Trophoblast cell (in vitro differentiated cells and primary cell): Measurements from ENCODE around the gene FBXO24.

Experiments used
- DNase-seq, 2 donors: peaks; one replicate each; pipeline ENCODE4 v3.0.0-alpha.2; 2016
- H2AFZ ChIP-seq: 2 replicates; pipeline ENCODE4 v1.6.1; 2013; ENCODE audit warnings: low read length, moderate library complexity, mild to moderate bottlenecking; ENCODE audit not compliant: insufficient read depth, poor library complexity
- H2AK5ac ChIP-seq: 2 replicates; pipeline ENCODE4 v1.6.1; 2013; ENCODE audit warnings: mild to moderate bottlenecking, low read length
- H2BK120ac ChIP-seq: 2 replicates; pipeline ENCODE4 v1.6.1; 2013; ENCODE audit warnings: low read length, mild to moderate bottlenecking, moderate library complexity; ENCODE audit not compliant: insufficient read depth, poor library complexity
- H2BK12ac ChIP-seq: 2 replicates; pipeline ENCODE4 v1.6.1; 2013; ENCODE audit warnings: mild to moderate bottlenecking, low read length, moderate library complexity
- H2BK5ac ChIP-seq: 2 replicates; pipeline ENCODE4 v1.6.1; 2013; ENCODE audit warnings: low read length, low read depth, moderate library complexity, mild to moderate bottlenecking; ENCODE audit not compliant: poor library complexity
- H3K14ac ChIP-seq: 2 replicates; pipeline ENCODE4 v1.6.1; 2013; ENCODE audit warnings: mild to moderate bottlenecking, low read length
- H3K18ac ChIP-seq: 2 replicates; pipeline ENCODE4 v1.6.1; 2013; ENCODE audit warnings: mild to moderate bottlenecking, low read length
- H3K23ac ChIP-seq: 2 replicates; pipeline ENCODE4 v1.6.1; 2013; ENCODE audit warnings: low read length
- H3K27ac ChIP-seq: 2 replicates; pipeline ENCODE4 v1.5.1; 2013; ENCODE audit warnings: low read depth, mild to moderate bottlenecking, inconsistent platforms, low read length, moderate library complexity
- H3K27me3 ChIP-seq: 2 replicates; pipeline ENCODE4 v1.6.1; 2013; ENCODE audit warnings: inconsistent platforms, mild to moderate bottlenecking, low read length, moderate library complexity; ENCODE audit not compliant: insufficient read depth
- H3K36me3 ChIP-seq, 2 experiments: 1 replicate in 1 of 2; 2 replicates in 1 of 2; pipeline ENCODE4 v1.6.1; 2013; ENCODE audit warnings: low read length in 2 of 2, mild to moderate bottlenecking in 2 of 2, moderate library complexity in 1 of 2; ENCODE audit not compliant: insufficient read depth in 2 of 2, control insufficient read depth in 1 of 2
- H3K4ac ChIP-seq: 2 replicates; pipeline ENCODE4 v1.6.1; 2013; ENCODE audit warnings: low read depth, mild to moderate bottlenecking, low read length, moderate library complexity
- H3K4me1 ChIP-seq, 2 experiments: 1 replicate in 1 of 2; 2 replicates in 1 of 2; pipeline ENCODE4 v1.6.1; 2013; ENCODE audit warnings: low read length in 2 of 2, mild to moderate bottlenecking in 2 of 2, moderate library complexity in 1 of 2; ENCODE audit not compliant: insufficient read depth in 2 of 2, control insufficient read depth in 1 of 2
- H3K4me2 ChIP-seq: 2 replicates; pipeline ENCODE4 v1.6.1; 2013; ENCODE audit warnings: inconsistent platforms, mild to moderate bottlenecking, low read length, moderate library complexity
- H3K4me3 ChIP-seq: 2 replicates; pipeline ENCODE4 v1.5.1; 2013; ENCODE audit warnings: mild to moderate bottlenecking, low read depth, low read length, inconsistent platforms
- H3K79me1 ChIP-seq: one replicate; pipeline ENCODE4 v1.6.1; 2013; ENCODE audit warnings: low read length
- H3K79me2 ChIP-seq: 2 replicates; pipeline ENCODE4 v1.6.1; 2013; ENCODE audit warnings: low read length, mild to moderate bottlenecking; ENCODE audit not compliant: control insufficient read depth, insufficient read depth, poor library complexity
- H3K9ac ChIP-seq: 2 replicates; pipeline ENCODE4 v1.6.1; 2013; ENCODE audit warnings: mild to moderate bottlenecking, low read length
- H3K9me3 ChIP-seq: 2 replicates; pipeline ENCODE4 v1.6.1; 2013; ENCODE audit warnings: low read depth, mild to moderate bottlenecking, control low read depth, inconsistent platforms, low read length; ENCODE audit not compliant: insufficient read depth
- H4K12ac ChIP-seq: 2 replicates; pipeline ENCODE4 v1.6.1; 2013; ENCODE audit warnings: low read depth, mild to moderate bottlenecking, low read length, moderate library complexity
- H4K8ac ChIP-seq: 2 replicates; pipeline ENCODE4 v1.6.1; 2013; ENCODE audit warnings: low read depth, mild to moderate bottlenecking, low read length, moderate library complexity
- H4K91ac ChIP-seq: one replicate; pipeline ENCODE4 v1.6.1; 2013; ENCODE audit warnings: low read depth, mild to moderate bottlenecking, low read length, moderate library complexity
- WGBS: extraction: QIAGEN DNeasy Blood & Tissue Kit; methylation state at CpG from one replicate; pipeline ENCODE4 v1.1.7; 2013; ENCODE audit warnings: missing lambda C conversion rate; ENCODE audit not compliant: insufficient read length, insufficient coverage; ENCODE audit errors: extremely low coverage; 5-methylcytosine and 5-hydroxymethylcytosine counted together

FBXO24 gene

DNA sequence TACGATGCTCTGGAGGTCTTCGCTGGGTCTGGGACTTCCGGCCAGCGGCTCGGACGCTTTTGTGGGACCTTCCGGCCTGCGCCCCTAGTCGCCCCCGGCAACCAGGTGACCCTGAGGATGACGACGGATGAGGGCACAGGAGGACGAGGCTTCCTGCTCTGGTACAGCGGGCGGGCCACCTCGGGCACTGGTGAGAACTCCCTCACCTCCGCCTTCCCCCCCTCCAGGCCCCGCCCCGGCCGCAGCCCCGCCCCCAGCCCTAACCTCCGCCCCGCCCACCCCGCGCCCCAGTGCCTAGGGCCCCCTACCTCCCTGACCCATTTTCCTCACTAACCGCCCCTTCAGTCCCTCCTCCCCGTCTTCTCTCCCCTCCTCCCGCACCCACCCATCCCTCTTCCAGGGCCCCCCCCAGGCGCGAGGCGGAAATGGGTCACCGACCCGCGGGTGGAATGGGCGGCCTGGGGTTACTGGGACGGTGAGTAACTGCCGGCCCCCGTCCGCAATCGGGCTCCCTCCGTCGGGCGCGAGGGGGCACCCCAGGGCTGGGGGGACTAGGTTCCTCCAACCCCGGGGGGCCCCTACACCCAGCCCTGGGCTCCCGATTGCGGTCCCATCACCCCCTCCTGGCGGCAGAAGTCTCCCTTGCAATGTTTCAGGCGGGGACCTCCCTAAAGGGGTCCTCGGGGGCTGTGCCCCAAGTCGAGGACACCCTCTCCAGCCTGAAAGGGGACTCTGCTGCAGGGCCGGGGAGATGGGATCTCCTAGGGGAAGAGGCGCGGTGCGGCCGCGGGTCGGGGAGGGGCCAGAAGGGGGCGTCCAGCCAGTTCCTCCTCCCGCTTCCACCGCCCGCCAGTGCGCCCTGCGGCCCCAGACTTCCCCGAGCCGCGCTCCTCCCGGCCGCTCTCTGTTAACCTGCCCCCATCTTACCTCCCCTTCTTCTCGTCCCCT is 18.2 kb downstream of the FBXO24 start:
- H2BK120ac ChIP-seq, result peak overlapping the region; percentile 57
- H2AFZ ChIP-seq, result peak overlapping the region; percentile 32
- H2BK12ac ChIP-seq, result no peak overlapping the region
- peak overlapping the region; percentile 97 for H3K4me2 ChIP-seq
- H3K4ac ChIP-seq, result peak overlapping the region; percentile 53
- H4K91ac ChIP-seq, result peak overlapping the region; percentile 87
- no peak overlapping the region for H3K23ac ChIP-seq
- peaks cover 17% of the 10 kb centered on the region for H3K79me1 ChIP-seq
- H3K9me3 ChIP-seq, result no peaks in the 10 kb centered on the region
- H2AK5ac ChIP-seq, result no peak overlapping the region
- H2BK5ac ChIP-seq, result peak overlapping the region; percentile 56
- H3K9ac ChIP-seq, result peak overlapping the region; percentile 68
- H3K27me3 ChIP-seq, result no peaks in the 10 kb centered on the region
- H3K4me3 ChIP-seq, result peak overlapping the region; percentile 65
- H3K14ac ChIP-seq, result peak overlapping the region; percentile 61
- peak overlapping the region; percentile 34 for H4K12ac ChIP-seq
- peak; percentile 60 to 73 for DNase-seq
- peaks cover 20 to 34% of the 10 kb centered on the region in 2 experiments for H3K4me1 ChIP-seq
- H4K8ac ChIP-seq, result peak overlapping the region; percentile 88
- peak overlapping the region; percentile 85 for H3K18ac ChIP-seq
- peaks cover 2 to 3% of the 10 kb centered on the region in 2 experiments for H3K36me3 ChIP-seq
- peak overlapping the region; percentile 48 for H3K27ac ChIP-seq
- H3K79me2 ChIP-seq, result no peaks in the 10 kb centered on the region
- no CpG with 5 or more reads among the region's 70 CpGs for WGBS

DNA sequence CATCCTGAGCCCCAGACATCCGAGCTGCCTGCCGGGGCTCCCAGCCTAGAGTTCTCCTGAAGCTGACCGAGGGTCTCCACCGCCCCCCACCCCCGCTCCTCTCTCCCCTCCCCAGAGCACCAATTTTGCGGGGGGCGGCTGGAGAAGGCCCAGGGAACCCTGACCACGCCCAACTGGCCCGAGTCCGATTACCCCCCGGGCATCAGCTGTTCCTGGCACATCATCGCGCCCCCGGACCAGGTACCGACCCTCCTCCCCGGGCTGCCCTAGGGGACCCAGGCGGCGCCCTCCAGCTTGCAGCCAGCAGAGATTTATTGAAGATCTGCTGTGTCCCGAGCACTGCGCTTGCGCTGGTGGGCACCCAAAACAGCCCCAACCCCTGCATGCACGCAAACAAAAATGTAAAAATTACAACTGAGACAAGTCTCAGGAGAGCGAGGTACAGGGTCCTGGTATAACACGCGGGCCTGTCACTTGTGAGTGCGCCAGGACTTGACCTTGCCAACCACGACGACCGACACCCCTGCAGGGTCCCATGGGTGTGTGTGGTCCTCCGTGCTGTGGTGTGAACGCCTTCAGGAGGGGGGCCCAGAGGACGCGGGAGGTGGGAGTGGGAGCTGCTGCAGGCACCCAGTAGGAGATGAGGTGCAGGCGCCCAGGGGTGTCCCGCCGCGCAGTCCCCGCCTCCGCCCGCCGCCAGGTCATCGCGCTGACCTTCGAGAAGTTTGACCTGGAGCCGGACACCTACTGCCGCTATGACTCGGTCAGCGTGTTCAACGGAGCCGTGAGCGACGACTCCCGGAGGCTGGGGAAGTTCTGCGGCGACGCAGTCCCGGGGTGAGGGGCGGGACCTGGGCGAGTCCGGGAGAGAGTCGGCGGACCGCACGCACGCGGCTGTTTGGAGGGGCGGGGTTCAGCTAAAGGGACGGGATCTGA is 19.1 kb downstream of the FBXO24 start:
- peak overlapping the region; percentile 57 for H2BK120ac ChIP-seq
- H3K36me3 ChIP-seq, result peaks cover 2 to 3% of the 10 kb centered on the region in 2 experiments
- peak overlapping the region; percentile 57 for H3K14ac ChIP-seq
- H4K8ac ChIP-seq, result peak overlapping the region; percentile 88
- H3K27ac ChIP-seq, result no peak overlapping the region
- H3K23ac ChIP-seq, result no peak overlapping the region
- no peak overlapping the region for H4K91ac ChIP-seq
- H3K9ac ChIP-seq, result no peak overlapping the region
- no peak overlapping the region for H2AK5ac ChIP-seq
- no peak overlapping the region for H3K4ac ChIP-seq
- H3K4me1 ChIP-seq, result peaks cover 20 to 34% of the 10 kb centered on the region in 2 experiments
- H3K27me3 ChIP-seq, result no peaks in the 10 kb centered on the region
- WGBS, result no CpG with 5 or more reads among the region's 68 CpGs
- peak overlapping the region; percentile 55 for H4K12ac ChIP-seq
- DNase-seq, result peak; percentile 29 to 47
- peak overlapping the region; percentile 97 for H3K4me2 ChIP-seq
- peak overlapping the region; percentile 85 for H3K18ac ChIP-seq
- H2BK5ac ChIP-seq, result no peak overlapping the region
- H3K79me1 ChIP-seq, result peaks cover 17% of the 10 kb centered on the region
- H2BK12ac ChIP-seq, result no peak overlapping the region
- H3K79me2 ChIP-seq, result no peaks in the 10 kb centered on the region
- peak overlapping the region; percentile 65 for H3K4me3 ChIP-seq
- H3K9me3 ChIP-seq, result no peaks in the 10 kb centered on the region
- H2AFZ ChIP-seq, result peak overlapping the region; percentile 32

DNA sequence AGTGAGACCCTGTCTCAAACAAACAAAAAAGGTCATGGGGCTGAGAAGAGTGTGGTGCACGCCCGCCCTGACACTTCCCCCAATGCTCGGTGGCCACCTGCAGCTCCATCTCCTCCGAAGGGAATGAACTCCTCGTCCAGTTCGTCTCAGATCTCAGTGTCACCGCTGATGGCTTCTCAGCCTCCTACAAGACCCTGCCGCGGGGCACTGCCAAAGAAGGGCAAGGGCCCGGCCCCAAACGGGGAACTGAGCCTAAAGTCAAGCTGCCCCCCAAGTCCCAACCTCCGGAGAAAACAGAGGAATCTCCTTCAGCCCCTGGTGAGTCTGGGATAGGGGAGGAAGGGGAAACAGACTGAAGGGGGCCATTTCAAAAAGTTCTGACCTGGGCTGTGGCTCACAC is 20.2 kb downstream of the FBXO24 start:
- Histone ChIP-seq H3K27me3 (no peaks in the 10 kb centered on the region), H3K79me2 (no peaks in the 10 kb centered on the region)

DNA sequence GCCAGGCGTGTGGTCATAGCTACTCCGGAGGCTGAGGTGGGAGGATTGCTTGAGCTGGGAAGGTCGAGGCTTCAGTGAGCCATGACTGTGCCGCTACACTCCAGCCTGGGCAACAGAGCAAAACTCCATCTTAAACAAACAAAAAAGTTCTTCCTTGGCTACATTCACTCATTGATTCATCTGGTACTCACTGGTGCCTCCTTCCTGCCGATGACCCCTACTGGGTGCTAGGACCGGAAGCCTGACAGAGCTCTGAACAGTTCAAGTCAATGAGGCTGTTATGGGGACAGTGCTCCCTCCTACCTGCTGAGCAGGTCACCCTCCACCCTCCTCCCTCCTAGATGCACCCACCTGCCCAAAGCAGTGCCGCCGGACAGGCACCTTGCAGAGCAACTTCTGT is 21.0 kb downstream of the FBXO24 start:
- no peaks in the 10 kb centered on the region for H3K9me3 ChIP-seq
- no peak overlapping the region for H2BK120ac ChIP-seq
- H3K79me1 ChIP-seq, result peaks cover 15% of the 10 kb centered on the region
- H3K4me1 ChIP-seq, result peaks cover 18 to 29% of the 10 kb centered on the region in 2 experiments
- H3K36me3 ChIP-seq, result peaks cover 2 to 3% of the 10 kb centered on the region in 2 experiments
- no peaks in the 10 kb centered on the region for H3K79me2 ChIP-seq
- H3K14ac ChIP-seq, result no peak overlapping the region
- H3K4me2 ChIP-seq, result no peak overlapping the region
- H3K4ac ChIP-seq, result no peak overlapping the region
- no peak overlapping the region for H3K18ac ChIP-seq
- no peak overlapping the region for H3K4me3 ChIP-seq
- no peak overlapping the region for H2AFZ ChIP-seq
- no peak overlapping the region for H4K91ac ChIP-seq
- no CpG with 5 or more reads among the region's 8 CpGs for WGBS
- H3K27me3 ChIP-seq, result no peaks in the 10 kb centered on the region
- no peak overlapping the region for H4K12ac ChIP-seq
- no peak overlapping the region for H2BK12ac ChIP-seq
- H3K9ac ChIP-seq, result no peak overlapping the region
- H4K8ac ChIP-seq, result no peak overlapping the region
- no peak overlapping the region for H3K23ac ChIP-seq
- H2AK5ac ChIP-seq, result no peak overlapping the region
- no peak for DNase-seq
- H2BK5ac ChIP-seq, result no peak overlapping the region
- no peak overlapping the region for H3K27ac ChIP-seq

More for the DNA sequence above, 20.2 kb downstream of the FBXO24 start:
- H2BK120ac ChIP-seq, result no peak overlapping the region
- no peak overlapping the region for H3K4ac ChIP-seq
- no peak overlapping the region for H3K4me2 ChIP-seq
- no peak overlapping the region for H4K12ac ChIP-seq
- peaks cover 20 to 34% of the 10 kb centered on the region in 2 experiments for H3K4me1 ChIP-seq
- H3K23ac ChIP-seq, result no peak overlapping the region
- no peak overlapping the region for H2BK12ac ChIP-seq
- H3K4me3 ChIP-seq, result no peak overlapping the region
- H3K27ac ChIP-seq, result no peak overlapping the region
- H2BK5ac ChIP-seq, result no peak overlapping the region
- H3K9me3 ChIP-seq, result no peaks in the 10 kb centered on the region
- no peak for DNase-seq
- peaks cover 17% of the 10 kb centered on the region for H3K79me1 ChIP-seq
- no peak overlapping the region for H4K91ac ChIP-seq
- no peak overlapping the region for H4K8ac ChIP-seq
- H3K18ac ChIP-seq, result no peak overlapping the region
- no peak overlapping the region for H2AFZ ChIP-seq
- no peak overlapping the region for H3K14ac ChIP-seq
- H3K36me3 ChIP-seq, result peaks cover 2 to 3% of the 10 kb centered on the region in 2 experiments
- no peak overlapping the region for H2AK5ac ChIP-seq
- no peak overlapping the region for H3K9ac ChIP-seq
- WGBS, result no CpG with 5 or more reads among the region's 12 CpGs
